HepG2 (cell line): ENCODE measurements around the gene SMYD1. TPM values are rescaled to one million over a fixed set of nuclear protein-coding genes. Genes with fewer than 3 reads are reported as not detected.

Source experiments
- CEBPG ChIP-seq: IDR thresholded peaks from 2 replicates; pipeline ENCODE4 v1.6.1; 2016
- CENPT ChIP-seq: sonication (generic); formaldehyde crosslinking; IDR thresholded peaks from 2 replicates; pipeline ENCODE4 v1.8.0; 2022; ENCODE audit warnings: low read depth, mild to moderate bottlenecking, moderate library complexity, missing genetic modification reagents
- CSRNP2 ChIP-seq: sonication (generic); formaldehyde crosslinking; conservative IDR thresholded peaks from 2 replicates; pipeline ENCODE4 v1.8.0; 2022; ENCODE audit warnings: low read depth, missing genetic modification reagents
- HNF4G ChIP-seq, 2 experiments: sonication (generic) in 1 of 2; formaldehyde crosslinking in 1 of 2; IDR thresholded peaks; 2 replicates each; pipeline versions ENCODE4 v1.4.0 to v1.6.1; 2011 to 2020; ENCODE audit warnings: borderline replicate concordance in 2 of 2, low read depth in 2 of 2, mild to moderate bottlenecking in 2 of 2, low read length in 1 of 2, missing genetic modification reagents in 1 of 2, moderate library complexity in 1 of 2
- ISX ChIP-seq: sonication (generic); formaldehyde crosslinking; conservative IDR thresholded peaks from 2 replicates; pipeline ENCODE4 v1.5.0; 2020; ENCODE audit warnings: missing genetic modification reagents
- NFRKB ChIP-seq: fragments of 450-650 bp; IDR thresholded peaks from 2 replicates; pipeline ENCODE4 v1.6.1; 2017
- NR2F6 ChIP-seq, 2 experiments: IDR thresholded peaks; 2 replicates each; pipeline ENCODE4 v1.6.1; 2016; ENCODE audit warnings: antibody characterized with exemption in 1 of 2, mild to moderate bottlenecking in 1 of 2
- PBX3 ChIP-seq: sonication (generic); formaldehyde crosslinking; IDR thresholded peaks from 2 replicates; pipeline ENCODE4 v1.8.1; 2023; ENCODE audit warnings: missing genetic modification reagents, inconsistent platforms, borderline replicate concordance
- PITX1 ChIP-seq: sonication (generic); formaldehyde crosslinking; IDR thresholded peaks from 2 replicates; pipeline ENCODE4 v1.5.1; 2020; ENCODE audit warnings: mild to moderate bottlenecking, missing genetic modification reagents
- POGZ ChIP-seq: sonication (generic); formaldehyde crosslinking; IDR thresholded peaks from 2 replicates; pipeline ENCODE4 v1.4.0; 2020; ENCODE audit warnings: mild to moderate bottlenecking, missing genetic modification reagents
- SIN3A ChIP-seq: IDR thresholded peaks from 2 replicates; pipeline ENCODE4 v1.6.1; 2011; ENCODE audit warnings: low read depth, mild to moderate bottlenecking, control low read depth, low read length, borderline replicate concordance
- SP140L ChIP-seq: sonication (generic); formaldehyde crosslinking; IDR thresholded peaks from 2 replicates; pipeline ENCODE4 v1.4.0; 2020; ENCODE audit warnings: missing genetic modification reagents, borderline replicate concordance
- SRSF9 ChIP-seq: fragments of 200-400 bp; formaldehyde crosslinking; IDR thresholded peaks from 2 replicates; pipeline ENCODE4 v1.6.1; 2018; ENCODE audit warnings: borderline replicate concordance, mild to moderate bottlenecking, low read depth, low read length; ENCODE audit not compliant: insufficient read depth, poor library complexity, severe bottlenecking
- ZEB1 ChIP-seq: IDR thresholded peaks from 2 replicates; pipeline ENCODE4 v1.6.1; 2012; ENCODE audit warnings: mild to moderate bottlenecking, low read depth, inconsistent platforms; ENCODE audit not compliant: insufficient replicate concordance
- ZNF431 ChIP-seq: sonication (generic); formaldehyde crosslinking; IDR thresholded peaks from 2 replicates; pipeline ENCODE4 v1.9.0; 2022; ENCODE audit warnings: missing genetic modification reagents, low read depth, mild to moderate bottlenecking, borderline replicate concordance
- ZNF451 ChIP-seq: sonication (generic); formaldehyde crosslinking; IDR thresholded peaks from 2 replicates; pipeline ENCODE4 v1.5.0; 2020; ENCODE audit warnings: mild to moderate bottlenecking, missing genetic modification reagents
- ZNF530 ChIP-seq: sonication (generic); formaldehyde crosslinking; IDR thresholded peaks from 2 replicates; pipeline ENCODE4 v1.5.0; 2020; ENCODE audit warnings: low read depth, mild to moderate bottlenecking, missing genetic modification reagents
- ZNF550 ChIP-seq: sonication (generic); formaldehyde crosslinking; IDR thresholded peaks from 2 replicates; pipeline ENCODE4 v1.4.0; 2020; ENCODE audit warnings: mild to moderate bottlenecking, missing genetic modification reagents, borderline replicate concordance
- ZNF577 ChIP-seq: sonication (generic); formaldehyde crosslinking; IDR thresholded peaks from 2 replicates; pipeline ENCODE4 v1.4.0; 2020; ENCODE audit warnings: mild to moderate bottlenecking, low read depth, missing genetic modification reagents, borderline replicate concordance
- ZNF605 ChIP-seq: sonication (generic); formaldehyde crosslinking; IDR thresholded peaks from 2 replicates; pipeline ENCODE4 v1.8.0; 2022; ENCODE audit warnings: mild to moderate bottlenecking, missing genetic modification reagents
- ZNF746 ChIP-seq: sonication (generic); formaldehyde crosslinking; IDR thresholded peaks from 2 replicates; pipeline ENCODE4 v1.8.0; 2022; ENCODE audit warnings: mild to moderate bottlenecking, missing genetic modification reagents
- ZNF749 ChIP-seq: sonication (generic); formaldehyde crosslinking; IDR thresholded peaks from 2 replicates; pipeline ENCODE4 v1.8.0; 2022; ENCODE audit warnings: mild to moderate bottlenecking, missing genetic modification reagents, moderate library complexity, borderline replicate concordance
- ZSCAN12 ChIP-seq: sonication (generic); formaldehyde crosslinking; IDR thresholded peaks from 2 replicates; pipeline ENCODE4 v1.9.0; 2021; ENCODE audit warnings: mild to moderate bottlenecking, missing genetic modification reagents
- polyA plus RNA-seq, 8 experiments: library from polyadenylated mRNA; depleted of rRNA in 3 of 8; stranded (reverse) in 7 of 8; unstranded in 1 of 8; fragments of >200 nt; fragmentation: Illumina TruSeq in 4 of 8; extraction: Trizol in 4 of 8; gene quantifications; 2 replicates each; pipeline versions ENCODE4 v1.2.1 to v1.2.3, GENCODE V29; 2011 to 2016; ENCODE audit warnings: low read depth in 4 of 8, missing spikeins in 1 of 8, mixed read lengths in 1 of 8; ENCODE audit not compliant: insufficient read depth in 1 of 8
- total RNA-seq, 5 experiments: library from RNA; depleted of rRNA; stranded (reverse); fragments of >200 nt; fragmentation: Illumina TruSeq; extraction: Trizol; gene quantifications; 2 replicates each; pipeline ENCODE4 v1.2.3, GENCODE V29; 2016; ENCODE audit warnings: low read depth in 1 of 5
- TF ChIP-seq, protein P1 (sequence below): sonication (generic); formaldehyde crosslinking; IDR thresholded peaks from 2 replicates; pipeline ENCODE4 v1.4.0; 2020; ENCODE audit warnings: missing genetic modification reagents, borderline replicate concordance
- TF ChIP-seq, protein P2 (sequence below): IDR thresholded peaks from 2 replicates; pipeline ENCODE4 v1.6.1; 2016; ENCODE audit warnings: low read depth, borderline replicate concordance

The SMYD1 gene
- total and polyA plus RNA-seq, 2 of the 13 experiments (the other 11 are each of a cell fraction or from before 2014, with no cell fraction given), result not detected

DNA sequence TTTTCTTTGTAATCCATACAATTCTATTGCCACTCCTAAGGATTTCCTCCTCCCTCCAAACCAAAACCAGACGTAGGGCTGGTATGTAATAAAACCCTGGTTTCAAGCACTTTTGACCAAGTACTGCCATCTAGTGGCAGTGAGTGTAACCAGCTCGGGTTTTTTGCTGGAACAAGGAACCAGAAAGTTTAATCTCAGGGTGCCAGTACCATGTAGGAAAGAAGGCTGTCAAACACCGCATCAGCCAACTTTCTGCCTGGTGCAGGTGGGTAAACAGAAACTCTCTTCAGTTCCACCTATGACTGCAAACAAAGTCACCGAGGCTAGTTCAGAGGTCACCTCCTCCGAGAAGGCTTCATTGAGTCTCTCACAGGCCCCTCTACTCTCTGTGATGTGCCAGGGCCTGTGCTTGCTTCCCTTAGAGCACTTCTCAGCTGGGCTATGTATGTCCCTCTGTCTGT, 92.4 kb downstream of the SMYD1 start (continued):
- TF ChIP-seq CSRNP2 (CRISPR knock-in tag), result no peak
- TF ChIP-seq, protein P1, sequence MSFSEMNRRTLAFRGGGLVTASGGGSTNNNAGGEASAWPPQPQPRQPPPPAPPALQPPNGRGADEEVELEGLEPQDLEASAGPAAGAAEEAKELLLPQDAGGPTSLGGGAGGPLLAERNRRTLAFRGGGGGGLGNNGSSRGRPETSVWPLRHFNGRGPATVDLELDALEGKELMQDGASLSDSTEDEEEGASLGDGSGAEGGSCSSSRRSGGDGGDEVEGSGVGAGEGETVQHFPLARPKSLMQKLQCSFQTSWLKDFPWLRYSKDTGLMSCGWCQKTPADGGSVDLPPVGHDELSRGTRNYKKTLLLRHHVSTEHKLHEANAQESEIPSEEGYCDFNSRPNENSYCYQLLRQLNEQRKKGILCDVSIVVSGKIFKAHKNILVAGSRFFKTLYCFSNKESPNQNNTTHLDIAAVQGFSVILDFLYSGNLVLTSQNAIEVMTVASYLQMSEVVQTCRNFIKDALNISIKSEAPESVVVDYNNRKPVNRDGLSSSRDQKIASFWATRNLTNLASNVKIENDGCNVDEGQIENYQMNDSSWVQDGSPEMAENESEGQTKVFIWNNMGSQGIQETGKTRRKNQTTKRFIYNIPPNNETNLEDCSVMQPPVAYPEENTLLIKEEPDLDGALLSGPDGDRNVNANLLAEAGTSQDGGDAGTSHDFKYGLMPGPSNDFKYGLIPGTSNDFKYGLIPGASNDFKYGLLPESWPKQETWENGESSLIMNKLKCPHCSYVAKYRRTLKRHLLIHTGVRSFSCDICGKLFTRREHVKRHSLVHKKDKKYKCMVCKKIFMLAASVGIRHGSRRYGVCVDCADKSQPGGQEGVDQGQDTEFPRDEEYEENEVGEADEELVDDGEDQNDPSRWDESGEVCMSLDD (CRISPR knock-in tag), result no peak
- no peak for TF ChIP-seq ZNF431 (CRISPR knock-in tag)
- TF ChIP-seq SRSF9, result no peak
- no peak for TF ChIP-seq NFRKB
- TF ChIP-seq CENPT (CRISPR knock-in tag), result no peak
- TF ChIP-seq ZNF749 (CRISPR knock-in tag), result no peak
- peak; percentile 85 for TF ChIP-seq ZNF605 (CRISPR knock-in tag)
- TF ChIP-seq NR2F6 (IDR thresholded peaks at IDR 0.05), result no peak
- 0 out of 2 replicates have a peak, but pooled peaks have one; percentile 12 for TF ChIP-seq NR2F6 (CRISPR knock-in tag; IDR thresholded peaks at IDR 0.05)
- no peak for TF ChIP-seq ZNF577 (CRISPR knock-in tag)
- no peak for TF ChIP-seq HNF4G (IDR thresholded peaks at IDR 0.05; ENCODE audit: borderline replicate concordance, low read depth, low read length)
- TF ChIP-seq HNF4G (CRISPR knock-in tag; IDR thresholded peaks at IDR 0.05; ENCODE audit: borderline replicate concordance, low read depth), result no peak
- no peak for TF ChIP-seq ZNF550 (CRISPR knock-in tag)
- TF ChIP-seq ZNF451, result no peak
- peak; percentile 32; the same call in 1 of the 2 replicates for TF ChIP-seq PITX1 (CRISPR knock-in tag)
- TF ChIP-seq ZNF746 (CRISPR knock-in tag), result no peak
- TF ChIP-seq SIN3A, result no peak
- no peak for TF ChIP-seq ZNF530
- 0 out of 2 replicates have a peak, but pooled peaks have one; percentile 42 for TF ChIP-seq SP140L (CRISPR knock-in tag)
- TF ChIP-seq POGZ (CRISPR knock-in tag), result 0 out of 2 replicates have a peak, but pooled peaks have one; percentile 24
- no peak for TF ChIP-seq PBX3
- 0 out of 2 replicates have a peak, but pooled peaks have one; percentile 54 for TF ChIP-seq CEBPG (CRISPR knock-in tag)
- no peak for TF ChIP-seq ZEB1
- no peak for TF ChIP-seq ZSCAN12
- no peak for TF ChIP-seq ISX
- TF ChIP-seq, protein P2, sequence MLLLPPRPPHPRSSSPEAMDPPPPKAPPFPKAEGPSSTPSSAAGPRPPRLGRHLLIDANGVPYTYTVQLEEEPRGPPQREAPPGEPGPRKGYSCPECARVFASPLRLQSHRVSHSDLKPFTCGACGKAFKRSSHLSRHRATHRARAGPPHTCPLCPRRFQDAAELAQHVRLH (CRISPR knock-in tag), result peak; percentile 81; the same call in 1 of the 2 replicates
